ENCODE results near the gene SORBS1. TPM values are rescaled to one million over a fixed set of nuclear protein-coding genes. Genes with fewer than 3 reads are reported as not detected.

The SORBS1 gene
- total RNA-seq, result 10 to 100 TPM; 21.5 to 65.8 (median 30.1) TPM

DNA sequence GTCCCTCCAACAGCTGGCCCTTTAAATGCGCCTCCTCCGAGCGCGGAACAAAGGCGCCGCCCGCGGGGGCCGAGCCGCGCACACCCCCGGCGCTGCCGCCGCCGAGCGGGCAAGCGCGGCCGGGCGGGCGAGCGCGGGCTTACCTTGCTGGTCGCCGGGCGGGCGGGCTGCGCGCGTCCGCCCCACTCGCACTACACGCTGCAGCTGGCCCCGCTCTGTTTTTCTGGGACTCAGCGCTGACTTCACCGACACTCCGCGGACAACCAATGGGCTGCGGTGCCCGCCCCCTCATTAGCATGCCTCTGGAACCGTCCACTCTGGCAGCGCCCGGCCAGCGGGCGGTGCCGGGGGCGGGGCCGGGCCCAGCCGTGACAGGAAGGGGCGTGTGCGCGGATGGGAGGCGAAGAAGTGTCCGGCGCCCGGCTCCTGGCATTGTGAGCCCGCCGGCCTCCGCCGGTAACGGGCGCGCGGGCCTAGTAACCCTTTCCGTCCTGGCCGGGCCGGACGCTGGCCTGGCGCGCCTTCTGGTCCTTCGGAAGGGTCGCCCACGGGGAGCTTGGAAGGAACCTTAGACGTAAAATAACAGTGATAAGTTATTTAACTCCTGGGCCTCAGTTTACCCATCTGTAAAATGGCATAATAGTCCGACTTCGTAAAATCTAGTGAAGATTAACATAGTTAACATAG, at the start of gene SORBS1:
SORBS1 (minus strand) TSS at position 195 of the 687 bp plus-strand sequence. CDS start 120,236 bp downstream, outside the sequence.
- no peaks in the 10 kb centered on the region for H3K27me3 ChIP-seq
- DNase-seq, result peak; percentile 97 to 98
- no peaks in the 10 kb centered on the region for H3K36me3 ChIP-seq
- H3K4me1 ChIP-seq, result peaks cover 5 to 10% of the 10 kb centered on the region in 2 donors
- TF ChIP-seq, protein P1, sequence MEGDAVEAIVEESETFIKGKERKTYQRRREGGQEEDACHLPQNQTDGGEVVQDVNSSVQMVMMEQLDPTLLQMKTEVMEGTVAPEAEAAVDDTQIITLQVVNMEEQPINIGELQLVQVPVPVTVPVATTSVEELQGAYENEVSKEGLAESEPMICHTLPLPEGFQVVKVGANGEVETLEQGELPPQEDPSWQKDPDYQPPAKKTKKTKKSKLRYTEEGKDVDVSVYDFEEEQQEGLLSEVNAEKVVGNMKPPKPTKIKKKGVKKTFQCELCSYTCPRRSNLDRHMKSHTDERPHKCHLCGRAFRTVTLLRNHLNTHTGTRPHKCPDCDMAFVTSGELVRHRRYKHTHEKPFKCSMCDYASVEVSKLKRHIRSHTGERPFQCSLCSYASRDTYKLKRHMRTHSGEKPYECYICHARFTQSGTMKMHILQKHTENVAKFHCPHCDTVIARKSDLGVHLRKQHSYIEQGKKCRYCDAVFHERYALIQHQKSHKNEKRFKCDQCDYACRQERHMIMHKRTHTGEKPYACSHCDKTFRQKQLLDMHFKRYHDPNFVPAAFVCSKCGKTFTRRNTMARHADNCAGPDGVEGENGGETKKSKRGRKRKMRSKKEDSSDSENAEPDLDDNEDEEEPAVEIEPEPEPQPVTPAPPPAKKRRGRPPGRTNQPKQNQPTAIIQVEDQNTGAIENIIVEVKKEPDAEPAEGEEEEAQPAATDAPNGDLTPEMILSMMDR (IDR thresholded peaks at IDR 0.05), result peak in 1 of 6 experiments; percentile 6
- peak; percentile 76 to 100 for TF ChIP-seq POLR2A (IDR thresholded peaks at IDR 0.05)
- WGBS, 2 donors, result 3 to 8% methylated on average over 10 to 27 of the region's 77 CpGs
- intact Hi-C loops (cut with DNase I), result no loop called here
- no peaks in the 10 kb centered on the region for H3K9me3 ChIP-seq
- H3K27ac ChIP-seq, result peak within 1 kb of the TSS; percentile 46 to 85 (median 68)
- H3K4me3 ChIP-seq (replicated peaks in 1 of 3), result peak within 1 kb of the TSS; percentile 66 to 88 (median 75)

DNA sequence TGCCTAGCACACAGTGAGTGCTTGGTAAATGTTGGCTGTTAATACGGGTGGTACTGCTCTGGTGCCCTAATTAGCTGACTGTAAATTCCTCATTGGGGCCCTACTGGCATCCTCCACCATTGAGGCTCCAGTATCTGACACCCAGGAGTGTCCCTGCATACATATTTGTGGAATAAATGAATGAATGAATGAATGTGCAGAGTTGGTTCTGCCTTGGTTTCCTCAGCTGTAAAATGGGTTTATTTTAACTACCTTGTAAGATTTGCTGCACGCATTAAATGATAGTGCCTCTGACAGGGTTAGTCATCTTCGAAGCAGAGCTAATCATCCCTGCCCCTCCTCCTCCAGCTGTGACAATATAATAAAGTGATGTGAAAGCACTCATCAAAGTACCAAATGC, 49.6 kb upstream of the SORBS1 start:
- intact Hi-C loops (cut with DNase I), result no loop called here
- WGBS, 2 donors, result 96 to 100% methylated on average over 3 of the region's 3 CpGs

DNA sequence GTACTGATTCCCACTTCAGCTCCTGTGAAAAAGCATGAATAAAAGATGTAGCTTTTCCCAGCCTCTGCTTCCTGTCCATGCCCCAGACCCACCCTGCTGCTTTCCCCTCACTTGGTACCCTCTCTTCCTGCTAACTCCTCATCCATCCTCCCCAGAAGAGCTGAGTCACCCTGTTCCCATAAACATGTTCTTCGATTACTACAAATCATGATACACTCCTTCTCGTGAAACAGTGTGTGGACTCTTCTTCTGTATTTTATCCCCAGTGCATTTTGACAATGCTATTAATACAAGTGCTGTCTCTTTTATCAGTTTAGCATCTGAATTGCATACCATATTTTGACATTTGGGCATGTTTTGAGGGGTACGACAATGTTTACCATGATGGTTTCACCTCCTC, 45.8 kb upstream of the SORBS1 start:
- DNase-seq, result no peak
- 93 to 95% methylated on average over 3 of the region's 3 CpGs for WGBS, 2 donors
- Histone ChIP-seq H3K27me3 (no peaks in the 10 kb centered on the region), H3K27ac (no peak overlapping the region), H3K4me1 (no peaks in the 10 kb centered on the region), H3K36me3 (peaks cover 45 to 62% of the 10 kb centered on the region in 2 donors), H3K4me3 (replicated peaks in 1 of 3) (no peak overlapping the region), H3K9me3 (no peaks in the 10 kb centered on the region)
- no peak for TF ChIP-seq POLR2A (IDR thresholded peaks at IDR 0.05)
- TF ChIP-seq, protein P1 (IDR thresholded peaks at IDR 0.05), result no peak
- intact Hi-C loops (cut with DNase I), result no loop called here

More for the DNA sequence above, 49.6 kb upstream of the SORBS1 start:
- no peak for DNase-seq
- no peaks in the 10 kb centered on the region for H3K9me3 ChIP-seq
- TF ChIP-seq, protein P1 (IDR thresholded peaks at IDR 0.05), result no peak
- TF ChIP-seq POLR2A (IDR thresholded peaks at IDR 0.05), result no peak
- H3K27me3 ChIP-seq, result no peaks in the 10 kb centered on the region
- peaks cover 74 to 95% of the 10 kb centered on the region in 2 donors for H3K36me3 ChIP-seq
- H3K4me3 ChIP-seq (replicated peaks in 1 of 3), result no peak overlapping the region
- no peak overlapping the region for H3K27ac ChIP-seq
- H3K4me1 ChIP-seq, result no peaks in the 10 kb centered on the region

DNA sequence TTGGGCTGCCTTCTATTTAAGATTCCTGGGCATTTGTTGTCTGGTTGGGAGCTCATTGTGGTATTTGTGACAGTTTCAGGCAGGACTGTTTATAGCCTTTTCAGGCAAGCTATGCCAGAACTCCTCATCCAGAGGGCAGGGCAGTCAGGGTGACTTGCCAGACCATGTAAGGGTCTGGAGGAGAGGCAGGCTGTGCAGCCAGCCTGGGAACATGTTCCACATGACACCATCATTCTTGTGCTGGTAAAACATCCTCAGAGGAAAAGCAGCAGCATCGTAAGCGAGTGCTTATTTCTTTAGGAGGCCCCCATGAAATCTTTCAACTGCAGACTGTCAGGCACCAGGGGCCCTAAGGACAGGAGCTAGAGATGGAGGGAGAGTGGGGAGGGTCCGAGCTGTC, 44.0 kb upstream of the SORBS1 start:
- intact Hi-C loops (cut with DNase I), result no loop called here
- Histone ChIP-seq H3K9me3 (no peaks in the 10 kb centered on the region), H3K4me1 (no peaks in the 10 kb centered on the region), H3K27ac (no peak overlapping the region), H3K4me3 (replicated peaks in 1 of 3) (no peak overlapping the region), H3K36me3 (peaks cover 32 to 44% of the 10 kb centered on the region in 2 donors), H3K27me3 (no peaks in the 10 kb centered on the region)
- DNase-seq, result no peak
- 65 to 84% methylated on average over 3 of the region's 3 CpGs for WGBS, 2 donors
- no peak for TF ChIP-seq POLR2A (IDR thresholded peaks at IDR 0.05)
- TF ChIP-seq, protein P1 (IDR thresholded peaks at IDR 0.05), result no peak

GRCh38 chr10:95604630-95605029, 43.5 kb upstream of the SORBS1 start:
- Histone ChIP-seq H3K4me3 (replicated peaks in 1 of 3) (no peak overlapping the region), H3K4me1 (no peaks in the 10 kb centered on the region), H3K27me3 (no peaks in the 10 kb centered on the region), H3K27ac (no peak overlapping the region), H3K9me3 (no peaks in the 10 kb centered on the region), H3K36me3 (peaks cover 26 to 39% of the 10 kb centered on the region in 2 donors)
- TF ChIP-seq POLR2A (IDR thresholded peaks at IDR 0.05), result no peak
- TF ChIP-seq, protein P1 (IDR thresholded peaks at IDR 0.05), result no peak
- intact Hi-C loops (cut with DNase I), result loop anchor here (5.0 kb wide), 1 partner anchor 232 kb away; no protein-coding TSS in a partner anchor
- DNase-seq, result no peak
